ENCODE results near the gene SCGB1D1. TPM values are rescaled to one million over a fixed set of nuclear protein-coding genes. Genes with fewer than 3 reads are reported as not detected.
A peak's percentile ranks its signal among the peaks of the same experiment; 100 is the strongest.

SCGB1D1 gene
- total and polyA plus RNA-seq, 11 donors, result not detected

DNA sequence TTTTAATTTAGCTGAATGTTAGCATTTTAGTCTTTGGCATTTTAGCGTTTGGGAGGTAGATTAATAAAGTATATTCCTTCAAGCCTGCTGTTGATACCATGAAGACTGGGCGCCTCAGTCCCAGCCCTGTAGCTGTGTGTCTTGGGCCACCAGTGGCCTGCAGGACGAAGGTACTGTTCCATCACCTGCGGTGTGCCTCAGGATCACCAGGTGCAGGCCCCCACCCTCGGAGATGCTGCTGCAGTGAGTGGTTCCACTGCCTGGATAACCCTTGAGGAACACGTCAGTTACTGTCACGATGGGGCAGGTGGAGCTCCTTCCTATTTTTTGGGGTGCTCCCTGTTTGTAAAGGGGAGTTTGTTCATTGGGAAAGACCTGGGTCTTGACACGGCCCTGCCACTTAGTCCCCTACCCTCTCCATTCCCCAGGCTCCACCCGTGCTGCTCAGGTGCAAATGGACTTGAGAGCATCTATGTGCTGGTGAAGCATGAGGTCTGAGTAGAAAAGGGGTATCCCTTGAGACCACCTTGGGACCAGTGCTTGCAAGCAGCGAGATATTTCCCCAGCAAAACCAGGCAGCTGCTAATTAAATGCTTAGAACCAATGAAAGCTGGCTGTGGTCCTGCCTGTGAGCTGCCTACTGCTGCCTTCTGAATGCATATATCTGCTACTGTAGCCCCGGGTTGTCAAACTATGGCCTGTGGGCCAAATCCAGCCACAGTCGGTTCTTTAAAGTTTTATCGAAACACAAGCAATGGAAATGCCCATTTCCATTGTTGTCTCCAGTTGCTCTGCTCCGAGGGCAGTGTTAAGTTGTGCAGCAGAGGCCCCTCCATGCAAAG is 37.5 kb upstream of the SCGB1D1 start:
- intact Hi-C loops (cut with DNase I), result no loop called here
- H3K27ac ChIP-seq, result peak overlapping the region in 1 of 12 donors; percentile 29
- DNase-seq, result peak in 1 of 5 donors; percentile 18

DNA sequence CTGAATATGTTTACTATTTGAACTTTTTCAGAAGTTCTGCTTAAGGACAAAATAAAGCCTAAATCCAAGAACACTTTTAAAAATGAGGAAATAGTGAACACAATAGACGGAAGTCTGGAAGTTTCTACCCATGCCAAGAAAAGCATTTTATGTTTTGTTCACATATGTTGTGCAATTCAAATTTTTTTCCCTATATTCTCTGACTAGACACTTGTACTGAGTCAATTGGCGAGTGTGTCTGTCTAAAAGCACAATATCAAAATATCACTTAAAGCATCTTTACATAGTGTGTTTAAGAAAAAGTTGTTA is 37.0 kb upstream of the SCGB1D1 start:
- H3K36me3 ChIP-seq, result peaks cover 0 to 46% (median 30%) of the 10 kb centered on the region in 9 donors
- 62 to 75% (median 72%) methylated on average over 2 of the region's 2 CpGs for WGBS, 4 donors
- DNase-seq, result no peak

More for the DNA sequence above, 37.5 kb upstream of the SCGB1D1 start:
- Histone ChIP-seq H3K4me3 (no peak overlapping the region), H3K4me1 (peaks cover 0 to 14% (median 3%) of the 10 kb centered on the region in 12 donors), H3K36me3 (peaks cover 0 to 52% (median 35%) of the 10 kb centered on the region in 9 donors), H3K9me3 (no peaks in the 10 kb centered on the region), H3K27me3 (no peaks in the 10 kb centered on the region)
- no peak for TF ChIP-seq POLR2A (IDR thresholded peaks at IDR 0.05)
- TF ChIP-seq, protein P1, sequence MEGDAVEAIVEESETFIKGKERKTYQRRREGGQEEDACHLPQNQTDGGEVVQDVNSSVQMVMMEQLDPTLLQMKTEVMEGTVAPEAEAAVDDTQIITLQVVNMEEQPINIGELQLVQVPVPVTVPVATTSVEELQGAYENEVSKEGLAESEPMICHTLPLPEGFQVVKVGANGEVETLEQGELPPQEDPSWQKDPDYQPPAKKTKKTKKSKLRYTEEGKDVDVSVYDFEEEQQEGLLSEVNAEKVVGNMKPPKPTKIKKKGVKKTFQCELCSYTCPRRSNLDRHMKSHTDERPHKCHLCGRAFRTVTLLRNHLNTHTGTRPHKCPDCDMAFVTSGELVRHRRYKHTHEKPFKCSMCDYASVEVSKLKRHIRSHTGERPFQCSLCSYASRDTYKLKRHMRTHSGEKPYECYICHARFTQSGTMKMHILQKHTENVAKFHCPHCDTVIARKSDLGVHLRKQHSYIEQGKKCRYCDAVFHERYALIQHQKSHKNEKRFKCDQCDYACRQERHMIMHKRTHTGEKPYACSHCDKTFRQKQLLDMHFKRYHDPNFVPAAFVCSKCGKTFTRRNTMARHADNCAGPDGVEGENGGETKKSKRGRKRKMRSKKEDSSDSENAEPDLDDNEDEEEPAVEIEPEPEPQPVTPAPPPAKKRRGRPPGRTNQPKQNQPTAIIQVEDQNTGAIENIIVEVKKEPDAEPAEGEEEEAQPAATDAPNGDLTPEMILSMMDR (IDR thresholded peaks at IDR 0.05), result no peak
- 87 to 90% (median 88%) methylated on average over 14 of the region's 14 CpGs for WGBS, 4 donors
- peak in 1 of 4 donors; percentile 9 for ATAC-seq

DNA sequence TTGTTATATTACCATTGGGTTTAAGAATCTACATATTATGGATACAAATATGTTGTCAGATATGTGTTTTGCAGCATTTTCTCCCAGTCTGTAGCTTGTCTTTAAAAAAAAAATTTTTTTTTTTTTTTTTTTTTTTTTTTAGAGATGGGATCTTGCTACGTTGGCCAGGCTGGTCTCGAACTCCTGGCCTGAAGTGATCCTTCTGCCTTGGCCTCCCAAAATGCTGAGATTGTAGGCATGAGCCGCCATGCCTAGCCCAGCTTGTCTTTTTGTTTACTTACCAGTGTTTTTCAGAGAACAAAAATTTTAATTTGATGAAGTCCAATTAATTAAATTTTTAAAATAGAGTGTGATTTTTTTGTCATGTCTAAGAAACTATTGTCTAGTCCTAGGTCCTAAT is 36.4 kb upstream of the SCGB1D1 start:
- no peak for ATAC-seq
- no peaks in the 10 kb centered on the region for H3K9me3 ChIP-seq
- intact Hi-C loops (cut with DNase I), result no loop called here
- peak in 1 of 5 donors; percentile 5 for DNase-seq
- H3K4me3 ChIP-seq, result no peak overlapping the region
- no peak overlapping the region for H3K27ac ChIP-seq
- H3K36me3 ChIP-seq, result peaks cover 0 to 41% (median 28%) of the 10 kb centered on the region in 9 donors
- no peaks in the 10 kb centered on the region for H3K27me3 ChIP-seq
- H3K4me1 ChIP-seq, result peaks cover 0 to 16% (median 3%) of the 10 kb centered on the region in 12 donors
- WGBS, 4 donors, result 79 to 83% (median 79%) methylated on average over 3 of the region's 3 CpGs
- TF ChIP-seq POLR2A (IDR thresholded peaks at IDR 0.05), result no peak
- TF ChIP-seq, protein P1 (IDR thresholded peaks at IDR 0.05), result no peak

More for the DNA sequence above, 37.0 kb upstream of the SCGB1D1 start:
- Histone ChIP-seq H3K4me1 (peaks cover 0 to 16% (median 3%) of the 10 kb centered on the region in 12 donors), H3K4me3 (no peak overlapping the region), H3K27ac (no peak overlapping the region), H3K27me3 (no peaks in the 10 kb centered on the region), H3K9me3 (no peaks in the 10 kb centered on the region)
- peak in 1 of 4 donors; percentile 22 for ATAC-seq
- TF ChIP-seq, protein P1 (IDR thresholded peaks at IDR 0.05), result no peak
- no peak for TF ChIP-seq POLR2A (IDR thresholded peaks at IDR 0.05)
- intact Hi-C loops (cut with DNase I), result no loop called here

DNA sequence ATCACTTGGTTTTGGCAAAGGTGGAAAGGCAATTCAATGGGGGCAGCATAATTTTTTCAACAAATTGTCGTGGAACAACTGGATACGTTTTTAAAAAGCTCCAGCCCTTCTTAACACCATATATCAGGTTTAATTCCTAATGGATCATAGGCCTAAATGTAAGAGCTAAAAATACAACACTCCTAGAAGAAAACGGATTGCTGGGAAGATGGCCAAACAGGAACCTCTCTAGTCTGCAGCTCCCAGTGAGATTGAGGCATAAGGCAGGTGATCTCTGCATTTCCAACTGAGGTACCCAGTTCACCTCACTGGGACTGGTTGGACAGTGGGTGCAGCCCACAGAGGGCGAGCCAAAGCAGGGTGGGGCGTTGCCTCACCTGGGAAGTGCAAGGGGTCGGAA is 32.4 kb upstream of the SCGB1D1 start:
- DNase-seq (no peak), ATAC-seq (no peak)
- no peak for TF ChIP-seq POLR2A (IDR thresholded peaks at IDR 0.05)
- TF ChIP-seq, protein P1 (IDR thresholded peaks at IDR 0.05), result no peak
- H3K27me3 ChIP-seq, result peaks cover 0 to 5% (median 0%) of the 10 kb centered on the region in 9 donors
- no peak overlapping the region for H3K27ac ChIP-seq
- peaks cover 0 to 6% (median 0%) of the 10 kb centered on the region in 12 donors for H3K9me3 ChIP-seq
- H3K4me3 ChIP-seq, result no peak overlapping the region
- peaks cover 0 to 2% (median 0%) of the 10 kb centered on the region in 9 donors for H3K36me3 ChIP-seq
- intact Hi-C loops (cut with DNase I), result no loop called here
- peaks cover 0 to 10% (median under 1%) of the 10 kb centered on the region in 12 donors for H3K4me1 ChIP-seq
- WGBS, 4 donors, result 10 to 56% (median 50%) methylated on average over 3 to 6 of the region's 6 CpGs

Measured in heart left ventricle (tissue), 16 donors.